Measurements from ENCODE around the gene FSTL4.

DNA sequence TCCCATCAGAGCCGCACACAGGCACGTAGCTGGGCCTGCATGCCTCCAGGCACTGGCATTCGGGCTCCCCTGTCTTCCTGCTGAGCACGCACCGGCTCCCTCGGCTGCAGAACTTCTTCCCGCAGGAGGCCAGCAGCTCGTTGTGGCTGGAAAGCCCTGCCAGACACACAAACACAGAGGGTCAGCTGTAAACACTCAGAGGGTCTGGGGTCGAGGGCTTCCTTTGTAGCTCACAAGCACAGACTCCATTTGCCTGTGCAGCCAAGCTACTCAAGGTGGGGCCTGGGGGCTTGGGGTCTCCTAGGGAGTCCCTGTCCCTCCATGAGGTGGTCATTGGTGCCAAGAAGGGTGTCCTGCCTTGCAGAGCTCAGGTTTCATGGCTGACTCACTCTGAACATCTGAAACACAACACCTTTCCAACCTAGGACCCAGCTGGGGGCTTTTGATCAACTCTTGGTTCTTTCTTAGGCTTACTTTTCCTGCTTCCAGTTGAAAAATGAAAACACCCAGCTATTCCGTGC, 211.4 kb downstream of the FSTL4 start:
- TF ChIP-seq CTCF (IDR thresholded peaks at IDR 0.05): no peak
- no peak for TF ChIP-seq POLR2A (IDR thresholded peaks at IDR 0.05)
- TF ChIP-seq EP300 (IDR thresholded peaks at IDR 0.05): no peak

All from ovary (tissue), 3 donors.